SKM-1 treated with dmso at 0.1 percent for 144 hours (cell line): ENCODE results near the gene SRRM4.

Experiments
- DNase-seq: peaks from one replicate; lab custom pipeline; 2025; ENCODE audit not compliant: unreplicated experiment; lab: John Stamatoyannopoulos, UW

Gene SRRM4

GRCh38 chr12:119195256-119195655, 213.9 kb downstream of the SRRM4 start:
- DNase-seq, result no peak

- no peak for DNase-seq
Measured at GRCh38 chr12:119198440-119198839, 217.1 kb downstream of the SRRM4 start.

- no peak for DNase-seq
Measured at GRCh38 chr12:119200601-119201000, 219.3 kb downstream of the SRRM4 start.

GRCh38 chr12:119201789-119202543, 220.6 kb downstream of the SRRM4 start:
- DNase-seq, result no peak

DNA sequence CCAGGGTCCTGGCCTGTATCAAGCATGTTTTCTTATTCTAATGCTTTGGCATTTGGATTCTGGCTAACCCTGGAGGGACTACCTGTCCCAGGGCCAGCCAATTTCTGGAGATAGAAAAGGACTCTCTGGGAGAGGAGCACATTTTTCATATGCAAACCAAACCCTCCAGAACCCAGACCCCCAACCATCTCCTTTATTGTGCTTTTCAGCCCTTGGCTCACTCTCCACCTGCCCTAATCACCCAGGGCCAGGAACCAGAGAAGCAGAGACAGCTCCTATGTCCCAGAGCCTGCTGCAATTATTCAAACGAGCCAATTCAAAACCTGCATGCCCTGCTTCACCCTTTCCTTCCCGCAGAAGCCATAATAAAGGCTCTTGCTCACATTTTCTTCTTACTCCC, 221.2 kb downstream of the SRRM4 start:
- DNase-seq, result no peak

DNA sequence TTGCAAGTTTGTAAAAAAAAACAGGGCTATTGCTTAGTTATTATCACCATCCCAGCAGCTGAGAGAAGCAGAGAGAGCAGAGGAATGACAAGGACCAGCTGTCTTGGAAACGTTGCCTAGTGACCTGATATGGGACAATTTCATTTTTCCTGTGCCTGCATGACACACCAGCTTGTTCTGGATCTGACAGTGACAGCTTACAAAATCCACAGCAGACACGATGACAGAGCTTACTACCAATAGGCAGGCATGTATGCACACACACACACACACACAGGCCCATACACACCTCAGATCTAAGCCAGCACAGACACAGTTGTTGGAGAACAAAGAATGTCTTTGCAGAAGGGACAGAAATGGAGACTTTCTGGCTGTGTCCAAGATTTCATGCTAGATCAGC, 222.8 kb downstream of the SRRM4 start:
- no peak for DNase-seq

- DNase-seq, result no peak
Measured at GRCh38 chr12:119204671-119205285, 223.4 kb downstream of the SRRM4 start.

DNA sequence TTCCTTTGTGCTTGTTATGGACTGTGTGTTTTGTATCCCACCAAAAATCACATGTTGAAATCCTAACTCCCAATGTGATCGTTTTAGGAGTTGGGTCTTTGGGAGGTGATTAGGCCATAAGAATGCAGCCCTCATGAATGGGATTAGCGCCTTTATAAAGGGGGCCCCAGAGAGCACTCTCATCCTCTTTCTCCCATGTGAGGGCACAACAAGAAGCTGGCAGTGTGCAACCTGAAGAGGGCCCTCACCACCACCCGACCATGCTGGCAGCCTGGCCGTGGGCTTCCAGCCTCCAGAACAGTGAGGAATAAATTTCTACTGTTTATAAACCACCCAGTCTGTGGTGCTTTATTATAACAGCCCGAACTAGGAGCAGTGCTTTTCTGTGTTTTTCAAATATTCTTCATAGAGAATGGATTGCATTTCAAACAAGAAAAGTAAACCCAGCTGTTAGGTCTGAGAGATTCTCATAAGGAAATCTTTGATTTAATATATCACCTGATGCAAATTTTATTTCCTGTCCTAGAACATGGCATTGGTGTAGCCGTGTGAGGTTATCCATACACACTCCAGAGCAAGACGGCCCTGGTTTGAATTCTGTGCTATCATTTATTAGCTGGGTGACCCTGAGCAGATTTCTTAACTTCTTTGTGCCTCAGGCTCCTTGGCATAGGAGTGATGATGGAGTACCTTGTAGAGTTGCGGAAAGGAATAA, 225.2 kb downstream of the SRRM4 start:
- DNase-seq, result no peak

GRCh38 chr12:119207063-119207560, 225.8 kb downstream of the SRRM4 start:
- DNase-seq, result no peak

GRCh38 chr12:119208626-119209061, 227.3 kb downstream of the SRRM4 start:
- DNase-seq, result no peak

- no peak for DNase-seq
Measured at GRCh38 chr12:119211884-119212283, 230.5 kb downstream of the SRRM4 start.
